GM19025 (cell line): ENCODE data around the gene AARS1.
"Not testable (repeated sequence)": the region's sequence is repeated elsewhere in the genome, so short reads cannot be mapped to it uniquely, and the experiment has no call there.

Experiments
- ATAC-seq: cut with Tn5 transposase; IDR thresholded peaks from one replicate; pipeline ENCODE4 v1.9.1; 2021; ENCODE audit warnings: mild to moderate bottlenecking, low read depth, moderate library complexity; ENCODE audit not compliant: unreplicated experiment

Gene AARS1

GRCh38 chr16:70226024-70226423, 63.3 kb downstream of the AARS1 start:
- ATAC-seq, result not testable (repeated sequence)

- ATAC-seq, result not testable (repeated sequence)
Measured at GRCh38 chr16:70225430-70225829, 63.9 kb downstream of the AARS1 start.

- not testable (repeated sequence) for ATAC-seq
Measured at GRCh38 chr16:70224645-70225044, 64.7 kb downstream of the AARS1 start.

GRCh38 chr16:70223971-70224513, 65.3 kb downstream of the AARS1 start:
- ATAC-seq, result not testable (repeated sequence)

- not testable (repeated sequence) for ATAC-seq
Measured at GRCh38 chr16:70223216-70223615, 66.1 kb downstream of the AARS1 start.

GRCh38 chr16:70222574-70222973, 66.7 kb downstream of the AARS1 start:
- ATAC-seq, result not testable (repeated sequence)

GRCh38 chr16:70218586-70218985, 70.7 kb downstream of the AARS1 start:
- not testable (repeated sequence) for ATAC-seq

GRCh38 chr16:70206382-70206781, 82.9 kb downstream of the AARS1 start:
- not testable (repeated sequence) for ATAC-seq

- not testable (repeated sequence) for ATAC-seq
Measured at GRCh38 chr16:70204668-70205405, 84.5 kb downstream of the AARS1 start.

- not testable (repeated sequence) for ATAC-seq
Measured at GRCh38 chr16:70204010-70204409, 85.3 kb downstream of the AARS1 start.

- ATAC-seq, result not testable (repeated sequence)
Measured at GRCh38 chr16:70203508-70203907, 85.8 kb downstream of the AARS1 start.
